SKM-1 treated with dmso at 0.1 percent for 144 hours (cell line): ENCODE data around the gene FGF1.

Source experiments
- DNase-seq: peaks from one replicate; lab custom pipeline; 2025; ENCODE audit not compliant: unreplicated experiment; lab: John Stamatoyannopoulos, UW

The FGF1 gene

DNA sequence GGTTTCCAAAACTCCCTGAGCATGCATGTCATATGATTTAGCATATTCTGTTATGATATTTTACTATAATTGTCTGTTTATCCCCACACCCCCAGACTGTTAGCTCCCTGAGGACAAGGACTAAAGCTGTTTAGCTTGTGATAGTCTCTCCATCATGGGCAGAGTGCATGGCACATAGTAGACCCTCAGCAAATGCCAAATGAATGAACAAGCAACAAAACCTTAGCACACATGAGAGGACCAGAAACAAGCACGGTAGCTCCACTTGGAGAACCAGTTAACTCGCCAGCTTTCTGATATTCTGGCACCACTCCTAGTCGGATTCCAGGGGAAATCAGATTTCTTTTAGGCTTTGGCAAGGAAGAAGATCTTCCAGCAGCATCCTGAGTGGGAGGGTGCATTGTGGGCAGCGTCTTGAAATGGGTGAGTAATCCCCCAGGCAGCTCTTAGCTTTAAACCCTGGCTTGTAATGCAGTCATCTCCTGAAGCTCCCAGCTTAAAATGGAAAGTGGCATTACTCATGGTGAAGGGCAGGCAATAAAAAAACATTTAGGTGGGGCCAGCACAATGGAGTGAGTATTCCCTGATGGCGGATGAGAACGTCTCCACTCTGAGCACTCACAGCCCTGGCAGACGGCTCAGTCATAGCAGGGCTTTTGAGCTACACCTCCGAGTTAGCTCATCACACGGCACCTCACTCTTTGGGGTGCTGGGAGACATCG lies 41.1 kb downstream of the FGF1 start:
- no peak for DNase-seq

DNA sequence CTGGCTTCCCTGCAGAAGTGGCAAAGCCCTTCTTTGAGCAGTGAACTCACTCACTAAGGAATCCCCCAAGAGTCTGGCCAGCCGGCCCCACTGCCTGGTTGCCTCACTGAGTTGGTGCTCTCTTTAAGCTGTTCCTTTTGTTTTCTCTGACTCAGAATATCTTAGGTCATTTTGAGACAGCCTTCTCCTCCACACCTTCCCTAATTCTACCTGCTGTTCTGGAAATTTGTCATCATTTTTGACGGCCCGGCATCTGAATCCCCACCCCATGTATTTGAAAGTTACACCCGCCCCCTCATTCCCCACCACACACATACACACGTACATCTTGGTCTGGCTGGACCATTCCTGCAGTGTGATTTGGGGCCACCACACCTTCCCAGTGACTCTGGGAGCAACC lies 41.8 kb downstream of the FGF1 start:
- no peak for DNase-seq

DNA sequence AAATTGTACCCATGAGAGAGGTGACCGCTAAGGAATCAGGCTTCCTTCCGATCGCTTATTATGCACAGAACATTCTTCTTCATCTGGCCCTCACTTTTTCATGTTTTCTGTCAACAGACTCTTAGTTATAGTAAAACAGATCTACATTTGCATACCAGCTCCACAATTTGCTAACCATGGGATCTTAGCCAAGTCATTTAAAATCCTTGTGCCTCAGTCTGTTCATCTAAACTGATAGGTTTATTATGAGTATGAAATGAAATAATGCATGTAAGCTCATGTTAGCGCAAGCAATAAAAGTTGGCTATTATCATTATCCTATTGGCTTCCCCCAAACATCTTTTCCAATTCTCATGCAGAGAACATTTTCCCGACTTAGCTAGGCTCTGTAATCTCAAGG lies 42.3 kb downstream of the FGF1 start:
- DNase-seq = no peak

DNA sequence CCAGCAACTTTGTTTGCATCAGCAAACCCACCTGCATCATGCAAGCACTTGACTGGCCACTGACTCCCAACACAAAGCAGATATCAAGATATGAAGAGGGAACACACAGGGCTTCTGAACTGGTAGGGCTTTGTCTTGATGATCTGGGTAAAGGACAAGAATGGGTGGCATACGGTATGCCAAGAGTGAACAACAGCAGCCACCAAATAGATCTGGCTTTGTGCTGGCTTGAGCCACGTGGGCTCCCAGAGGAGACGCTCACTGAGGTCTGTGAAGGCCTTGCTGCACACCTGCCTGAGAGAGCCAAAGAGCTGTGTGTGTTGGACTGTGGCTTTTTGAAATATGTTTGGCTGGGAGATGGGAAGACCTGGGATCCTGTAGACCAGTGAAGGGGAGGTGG lies 43.5 kb downstream of the FGF1 start:
- no peak for DNase-seq

DNA sequence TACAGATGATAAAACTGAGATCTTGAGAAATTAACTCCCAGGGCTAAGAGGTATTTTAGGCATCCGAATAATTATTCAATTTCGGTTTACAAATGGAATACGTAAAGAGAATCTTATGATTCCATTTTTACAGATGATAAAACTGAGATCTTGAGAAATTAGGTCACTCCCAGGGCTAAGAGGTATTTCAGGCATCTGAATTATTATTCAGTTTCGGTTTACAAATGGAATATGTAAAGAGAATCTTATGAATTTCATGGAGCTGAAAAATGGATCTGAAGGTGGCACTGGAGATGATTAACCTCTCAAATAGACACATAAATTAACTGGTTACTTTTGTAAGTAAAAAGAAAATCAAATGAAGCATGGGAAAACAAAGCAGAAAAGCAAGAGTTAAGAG lies 44.2 kb downstream of the FGF1 start:
- no peak for DNase-seq

DNA sequence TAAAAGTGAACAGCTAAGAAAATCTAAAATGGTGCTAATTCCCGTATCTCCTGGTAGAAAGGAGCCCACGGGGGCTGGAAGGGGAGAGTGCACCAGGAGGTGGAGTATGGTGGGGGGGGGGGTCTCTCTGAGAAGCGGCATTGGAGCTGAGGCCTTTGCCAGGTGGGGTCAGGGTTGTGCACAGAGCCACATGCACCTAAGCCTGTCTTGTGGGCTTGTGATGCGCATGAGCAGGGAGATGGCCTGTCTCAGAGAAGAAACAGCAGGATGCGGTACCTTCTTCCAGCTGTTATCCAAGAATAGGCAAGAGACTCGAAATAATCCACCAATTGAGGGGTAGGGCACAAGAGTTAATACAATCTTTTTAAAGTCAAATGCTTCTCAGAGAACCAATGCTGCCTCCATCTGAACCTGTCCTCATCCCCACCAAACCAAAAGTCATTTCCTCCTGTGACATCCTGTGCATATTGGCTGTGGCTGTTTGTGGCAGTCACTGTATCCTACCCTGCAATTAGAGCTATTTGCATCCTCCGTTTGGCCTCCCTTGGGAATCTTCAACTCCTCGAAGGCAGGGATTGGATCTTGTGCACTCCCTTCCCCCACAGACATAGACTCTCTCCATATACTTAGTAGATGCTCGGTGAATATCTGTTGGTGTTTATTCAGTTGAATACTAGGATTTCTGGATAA lies 45.4 kb downstream of the FGF1 start:
- DNase-seq = no peak

DNA sequence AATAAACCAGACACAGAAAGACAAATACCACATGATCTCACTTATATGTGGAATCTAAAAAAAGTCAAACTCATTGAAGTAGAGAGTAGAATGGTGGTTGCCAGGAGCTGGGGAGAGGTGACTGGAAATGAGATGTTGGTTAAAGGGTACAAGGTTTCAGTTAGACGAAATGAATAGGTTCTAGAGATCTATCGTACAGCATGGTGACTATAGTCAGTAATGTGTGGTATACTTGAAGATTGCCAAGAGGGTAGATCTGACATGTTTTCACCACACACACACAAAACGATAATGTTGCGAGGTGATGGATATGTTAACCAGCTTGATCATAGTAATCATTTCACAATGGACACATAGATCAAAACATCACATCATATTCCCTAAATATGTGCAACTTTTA lies 46.4 kb downstream of the FGF1 start:
- DNase-seq = no peak

DNA sequence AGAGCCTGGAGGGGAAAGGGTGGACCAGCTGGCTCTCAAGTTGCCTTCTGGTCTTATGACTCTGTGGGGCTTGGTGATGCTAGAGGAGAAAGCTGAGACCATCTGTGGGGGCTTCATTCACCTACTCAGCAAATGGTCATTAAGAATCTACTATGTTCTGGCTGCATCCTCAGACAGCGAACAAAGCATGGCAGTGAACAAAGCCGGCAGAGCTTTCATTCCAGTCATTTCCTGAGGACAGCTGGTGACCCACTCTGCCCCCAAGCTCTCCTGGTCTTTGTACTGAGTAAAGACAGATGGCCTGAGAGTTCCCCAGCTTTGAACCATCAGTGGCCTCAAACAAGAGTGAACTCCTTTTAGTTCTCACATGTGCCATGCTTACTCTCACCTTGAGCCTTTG lies 48.0 kb downstream of the FGF1 start:
- no peak for DNase-seq

DNA sequence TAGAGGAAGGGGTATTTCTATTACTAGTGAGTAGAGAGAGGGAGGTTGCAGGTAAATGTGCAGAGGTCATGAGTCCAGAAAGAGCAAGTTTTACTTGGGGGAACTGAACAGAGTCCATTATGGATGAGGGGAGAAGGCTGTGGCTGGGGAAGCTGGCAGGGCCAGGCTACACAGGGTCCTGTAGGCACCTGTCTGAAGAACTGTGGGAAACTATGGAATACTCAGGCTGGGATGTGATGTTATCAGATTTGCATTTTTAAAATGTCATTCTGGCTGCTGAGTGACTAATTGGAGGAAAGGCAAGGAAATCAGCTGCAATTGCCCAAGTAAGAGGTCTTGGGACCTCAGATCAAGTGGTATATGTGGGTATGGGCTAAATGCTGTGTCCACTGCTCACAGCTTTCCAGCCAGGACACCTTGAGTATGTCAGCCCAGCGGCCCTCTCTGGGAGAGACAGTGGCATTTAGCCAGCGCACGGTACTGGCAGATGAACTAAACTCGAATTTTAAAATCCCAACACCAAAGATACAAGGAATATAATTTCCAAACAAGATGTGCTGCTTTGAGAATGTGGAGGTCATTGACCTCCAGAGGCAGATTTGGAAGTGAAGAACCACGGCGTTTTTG lies 49.1 kb downstream of the FGF1 start:
- no peak for DNase-seq

DNA sequence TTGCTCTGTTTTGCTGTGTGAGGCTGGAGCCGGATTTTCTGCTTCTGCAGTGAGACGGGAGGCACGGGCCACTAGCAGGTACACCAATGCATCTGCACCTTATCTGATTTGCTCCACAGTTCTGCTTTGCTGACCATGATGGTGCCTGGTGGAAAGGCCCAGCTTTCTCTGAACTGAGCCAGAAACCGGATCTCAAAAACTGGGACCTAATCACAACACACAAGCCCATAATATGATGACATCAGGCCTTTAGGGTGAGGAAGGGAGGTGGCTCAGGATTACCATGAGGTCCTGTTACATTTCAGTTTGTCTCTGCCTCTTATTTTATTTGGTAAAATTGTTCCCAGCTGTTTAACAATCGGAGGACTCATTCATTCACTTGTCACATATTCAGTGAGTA lies 49.8 kb downstream of the FGF1 start:
- no peak for DNase-seq

DNA sequence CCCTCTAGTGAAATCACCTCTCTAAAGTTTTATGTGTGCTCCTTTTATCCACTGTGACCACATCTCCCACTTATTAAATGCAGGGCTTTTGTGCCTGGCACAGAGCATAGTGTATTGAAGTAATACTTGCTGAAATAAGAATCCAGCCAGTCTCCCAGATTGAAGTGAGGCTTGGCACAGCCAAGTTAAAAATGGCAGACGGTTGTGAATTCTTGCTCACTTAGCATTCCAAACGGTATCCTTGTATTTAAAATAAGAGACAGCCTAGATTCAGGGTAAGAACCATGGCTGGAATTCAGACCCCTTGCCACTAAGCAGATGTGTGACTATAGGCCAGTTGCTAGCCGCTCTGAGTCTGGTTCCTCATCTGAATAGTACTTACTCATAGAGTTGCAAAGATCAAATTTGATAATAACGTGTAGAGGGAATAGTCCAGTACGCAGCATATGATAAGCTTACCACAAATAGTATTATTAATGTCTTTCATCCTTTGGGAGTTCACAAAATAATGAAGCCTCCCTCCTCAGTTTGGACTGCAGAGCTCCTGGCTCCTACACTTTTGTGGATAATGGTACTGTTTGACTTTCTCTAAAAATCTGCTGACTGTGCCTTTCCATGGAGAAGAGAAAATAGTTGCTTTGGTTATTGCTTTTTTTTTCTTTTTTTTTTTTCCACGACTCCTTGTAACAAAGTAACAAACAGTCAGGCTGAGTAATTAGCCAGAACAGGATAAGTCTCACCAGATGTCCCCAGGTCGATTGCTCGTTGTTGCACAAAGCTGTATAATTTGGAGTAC lies 51.5 kb downstream of the FGF1 start:
- DNase-seq = no peak

DNA sequence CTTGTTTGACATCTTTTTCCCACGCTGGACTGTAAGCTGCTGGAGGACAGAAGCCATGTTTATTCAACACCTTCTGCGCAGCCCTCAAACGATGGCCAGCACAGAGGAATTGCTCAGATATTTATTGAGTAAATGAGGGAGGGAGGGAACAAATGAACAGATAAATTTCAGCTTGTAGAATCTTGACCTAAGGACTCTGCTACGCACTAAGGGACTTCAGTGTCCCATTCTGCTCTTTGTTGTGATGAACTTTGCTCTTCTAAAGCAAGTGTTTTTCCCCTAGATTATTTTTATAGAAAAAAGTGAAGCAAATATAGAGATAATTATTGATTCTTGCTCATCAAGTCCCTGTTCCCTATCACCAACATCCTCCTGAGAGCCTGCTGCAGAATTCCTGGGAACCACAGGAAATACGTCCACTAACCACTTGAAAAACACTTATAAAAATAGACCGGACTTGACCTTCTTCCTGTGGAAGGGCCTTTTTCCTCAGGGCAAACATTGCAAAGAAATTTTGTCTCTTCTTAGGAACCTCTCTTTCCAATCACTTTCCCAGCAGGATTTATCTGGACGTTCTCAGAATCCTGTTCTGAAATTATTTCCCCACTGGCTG lies 54.9 kb downstream of the FGF1 start:
- no peak for DNase-seq

DNA sequence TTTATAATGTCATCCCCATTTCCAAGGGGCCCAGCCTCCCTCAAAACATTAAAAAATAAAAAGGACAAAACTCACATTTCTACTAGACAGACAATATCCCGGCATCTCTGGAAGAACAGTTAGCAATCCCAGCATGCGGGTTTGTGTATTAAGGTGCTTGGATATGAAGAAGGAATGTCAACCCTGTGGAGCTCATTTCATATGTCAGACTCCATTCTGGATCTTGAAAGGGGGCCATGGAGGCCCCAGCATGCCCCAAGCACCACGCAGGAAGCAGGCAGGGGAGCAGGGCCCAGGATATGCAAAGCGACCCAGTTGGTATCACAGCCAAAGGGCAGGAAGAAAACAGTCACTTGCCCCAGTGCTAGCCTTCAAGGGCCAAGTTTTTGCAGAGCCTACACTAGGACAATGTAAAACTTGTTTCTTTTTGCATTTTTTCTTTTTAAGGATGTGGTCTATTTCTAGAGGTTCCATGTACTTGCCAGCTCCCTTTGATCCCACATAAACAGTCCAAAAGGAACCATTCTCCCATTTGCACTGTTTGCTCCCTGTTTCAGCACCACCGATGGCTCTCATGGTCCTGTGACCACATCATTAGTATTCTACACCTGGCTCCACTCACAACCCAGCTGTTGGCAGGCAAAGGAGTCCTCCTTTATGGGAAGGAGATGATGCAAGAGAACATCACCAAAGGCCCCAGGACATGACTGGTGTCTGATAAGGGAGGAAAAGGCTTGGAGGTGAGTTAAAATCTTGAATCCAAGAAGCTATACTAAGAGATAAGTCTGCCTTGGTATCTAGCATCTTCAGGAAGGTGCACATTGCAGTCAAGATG lies 58.3 kb downstream of the FGF1 start:
- no peak for DNase-seq

DNA sequence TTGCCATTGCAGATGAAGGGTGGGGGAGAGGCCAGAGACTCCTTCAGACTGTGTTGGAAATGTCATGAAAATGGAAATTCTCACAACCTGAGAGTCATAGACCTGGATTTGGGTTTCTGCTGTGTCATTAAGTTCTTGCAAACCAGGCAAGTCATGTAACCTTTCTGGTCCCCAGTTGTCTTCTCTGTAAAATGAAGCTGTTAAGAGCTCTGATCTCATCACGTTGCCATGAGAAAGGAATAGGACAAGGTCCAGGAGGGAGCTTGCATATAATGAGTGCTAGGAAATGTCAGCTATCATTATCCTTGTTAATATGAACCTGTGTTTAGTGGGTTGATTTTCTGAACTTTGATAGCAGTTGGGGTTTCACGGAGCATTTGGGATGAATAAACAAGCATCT lies 59.1 kb downstream of the FGF1 start:
- no peak for DNase-seq

DNA sequence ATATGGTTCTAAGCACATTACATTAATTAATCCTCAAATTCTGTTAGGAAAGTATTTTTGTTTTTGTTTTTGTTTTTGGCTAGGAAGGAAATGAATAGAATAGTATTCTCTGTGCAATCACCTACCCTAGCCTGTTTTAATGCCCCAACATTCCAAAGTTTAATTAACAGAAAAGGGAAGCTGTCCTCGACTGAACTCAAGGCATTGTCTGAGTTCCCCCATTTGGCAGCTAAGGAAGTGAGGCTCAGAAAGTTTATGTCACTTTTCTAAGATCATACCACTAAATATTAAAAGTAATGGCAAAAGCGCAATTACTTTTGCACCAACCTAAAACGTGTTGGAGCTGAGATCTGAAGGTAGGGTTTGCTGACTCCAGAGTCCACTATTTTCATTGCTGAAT lies 59.8 kb downstream of the FGF1 start:
- DNase-seq = peak; percentile 13

DNA sequence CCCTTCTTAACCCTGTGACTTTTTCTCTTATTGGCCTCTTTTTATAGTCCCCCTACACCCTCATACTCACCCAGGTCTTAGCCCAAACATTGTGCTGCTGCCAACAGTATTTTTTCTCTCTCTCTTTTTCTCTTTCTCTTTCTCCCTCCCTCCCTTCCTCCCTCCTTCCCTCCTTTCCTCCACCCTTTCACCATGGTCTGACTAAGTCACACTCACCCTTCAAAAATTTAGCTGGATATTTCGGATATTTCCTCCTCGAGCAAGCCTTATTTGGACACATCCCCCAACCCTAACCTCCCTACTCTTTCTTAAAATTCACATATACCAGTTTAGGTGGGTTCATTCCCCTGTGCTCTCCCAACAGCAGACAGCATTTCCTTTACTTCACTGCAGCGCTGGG lies 64.7 kb downstream of the FGF1 start:
- no peak for DNase-seq

DNA sequence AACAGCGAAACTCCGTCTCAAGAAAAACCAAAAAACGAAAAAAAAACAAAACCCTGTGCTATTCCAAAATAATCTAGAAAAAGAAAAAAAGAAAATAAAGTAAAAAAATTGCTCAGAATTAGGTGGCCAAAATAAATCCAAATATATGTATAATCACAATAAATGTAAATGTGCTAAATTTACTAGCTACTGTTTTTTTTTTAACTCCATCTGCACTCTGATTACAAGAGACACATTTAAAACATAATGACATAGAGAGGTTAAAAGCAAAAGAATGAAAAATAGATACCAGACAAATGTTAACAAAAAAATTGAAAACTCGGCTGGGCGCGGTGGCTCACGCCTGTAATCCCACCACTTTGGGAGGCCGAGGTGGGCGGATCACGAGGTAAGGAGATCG lies 66.1 kb downstream of the FGF1 start:
- no peak for DNase-seq

DNA sequence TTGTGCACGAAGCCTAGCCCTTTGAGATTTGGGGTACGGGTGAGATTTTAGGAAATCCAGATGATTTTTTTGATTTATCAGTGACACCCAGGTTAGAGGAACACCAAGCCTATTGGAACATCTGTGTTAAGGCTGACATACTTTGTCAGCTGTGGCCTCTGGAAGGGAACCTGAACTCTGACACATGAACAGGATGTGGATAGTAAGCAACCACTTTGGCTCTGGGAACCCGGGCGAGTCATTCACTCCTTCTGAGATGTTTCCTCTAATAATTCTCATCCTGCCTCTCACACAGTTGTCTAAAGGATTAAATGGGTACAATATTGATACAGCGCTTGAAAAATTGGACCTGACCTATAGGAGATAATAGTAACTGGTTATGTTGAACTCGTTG lies 67.8 kb downstream of the FGF1 start:
- DNase-seq = no peak

DNA sequence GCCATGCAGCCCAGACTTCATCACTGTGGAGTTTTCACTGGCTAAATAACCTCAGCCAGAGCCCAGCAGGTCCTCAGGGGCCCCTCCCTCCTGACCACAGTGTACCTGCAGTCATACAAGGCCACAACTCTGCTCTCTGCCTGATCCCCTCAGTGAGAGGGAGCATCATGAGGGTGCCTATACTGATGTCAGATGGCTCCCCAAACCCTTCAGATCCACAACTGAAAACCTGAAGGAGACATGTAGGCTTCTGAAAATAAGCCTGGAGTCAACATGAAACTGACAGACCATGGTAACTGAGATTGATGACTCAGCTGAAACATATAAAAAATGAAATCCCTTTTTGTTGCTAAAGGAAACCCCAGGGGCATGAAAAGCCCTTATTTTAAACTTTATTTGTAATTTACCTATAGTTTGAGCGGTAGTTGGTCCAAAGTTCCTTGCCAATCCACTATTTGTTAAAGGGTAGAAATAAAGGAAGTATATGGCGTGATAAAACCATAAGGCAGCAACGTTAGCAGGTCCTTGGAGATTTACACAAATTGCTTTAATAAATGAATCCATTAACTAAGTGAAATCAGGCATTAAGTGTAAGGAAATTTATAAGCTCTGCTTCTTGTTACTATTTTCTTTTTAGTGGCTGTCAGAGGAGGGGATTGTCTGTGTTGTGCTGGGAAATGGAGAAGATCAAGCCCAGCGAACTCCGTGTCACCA lies 68.3 kb downstream of the FGF1 start:
- no peak for DNase-seq

DNA sequence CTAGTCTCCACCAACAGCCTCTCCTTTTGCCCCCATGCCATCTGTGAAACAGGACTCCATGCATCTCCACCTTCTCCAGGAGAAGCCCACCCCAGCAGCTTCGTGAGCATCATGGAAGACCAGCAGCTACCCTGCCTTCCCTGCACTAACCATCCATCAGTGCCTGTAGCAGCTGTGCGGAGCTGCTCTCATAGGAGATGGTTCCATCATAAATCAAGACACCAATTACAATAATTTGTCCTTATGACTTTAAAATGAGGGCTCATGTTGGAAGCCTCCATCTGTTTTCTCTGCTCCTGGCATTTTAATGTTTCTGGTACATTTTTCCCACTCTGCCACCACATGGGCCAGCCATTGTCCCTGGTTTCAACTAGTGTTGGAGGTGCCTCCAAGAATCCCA lies 69.9 kb downstream of the FGF1 start:
- no peak for DNase-seq
